Esophagus squamous epithelium (tissue), 4 donors: ENCODE measurements around the gene HCAR3.
"Not testable (repeated sequence)": the region's sequence is repeated elsewhere in the genome, so short reads cannot be mapped to it uniquely, and the experiment has no call there.

ENCODE experiments used
- CTCF ChIP-seq, 6 experiments: fragments of 450-650 bp in 4 of 6; fragments of 200-600 bp in 2 of 6; sonication (generic) in 2 of 6; IDR thresholded peaks; one replicate each; pipeline ENCODE4 v1.5.1; 2016 to 2019; ENCODE audit warnings: antibody characterized with exemption in 6 of 6, mild to moderate bottlenecking in 4 of 6, moderate library complexity in 4 of 6
- POLR2A ChIP-seq, 4 donors: fragments of 450-650 bp; IDR thresholded peaks; one replicate each; pipeline ENCODE4 v1.6.1; 2017; ENCODE audit warnings: antibody characterized with exemption in 4 of 4, mild to moderate bottlenecking in 4 of 4, moderate library complexity in 3 of 4

- TF ChIP-seq CTCF, POLR2A (IDR thresholded peaks at IDR 0.05): not testable (repeated sequence)
Observed at GRCh38 chr12:122713491-122714188, 3.0 kb downstream of the HCAR3 start.
